Glutamatergic neuron (in vitro differentiated cells): Measurements from ENCODE around the gene TANC1. TPM values are rescaled to one million over a fixed set of nuclear protein-coding genes. Genes with fewer than 3 reads are reported as not detected.

Experiments used
- DNase-seq: peaks from one replicate; pipeline ENCODE4 v3.0.0; 2022
- H3K27ac Mint-ChIP-seq: one replicate; pipeline ENCODE4 v1.8.0; 2020; ENCODE audit warnings: mild to moderate bottlenecking, mixed read lengths, inconsistent platforms; ENCODE audit not compliant: unreplicated experiment
- H3K27me3 Mint-ChIP-seq: one replicate; pipeline ENCODE4 v1.8.0; 2020; ENCODE audit warnings: mild to moderate bottlenecking, moderate library complexity, mixed read lengths, inconsistent platforms; ENCODE audit not compliant: unreplicated experiment
- H3K36me3 Mint-ChIP-seq: one replicate; pipeline ENCODE4 v1.8.0; 2020; ENCODE audit warnings: mild to moderate bottlenecking, mixed read lengths, inconsistent platforms; ENCODE audit not compliant: unreplicated experiment
- H3K4me1 Mint-ChIP-seq: one replicate; pipeline ENCODE4 v1.8.0; 2020; ENCODE audit warnings: mild to moderate bottlenecking, low read depth, mixed read lengths, inconsistent platforms; ENCODE audit not compliant: unreplicated experiment
- H3K4me3 Mint-ChIP-seq: one replicate; pipeline ENCODE4 v1.8.0; 2020; ENCODE audit warnings: mild to moderate bottlenecking, mixed read lengths, inconsistent platforms; ENCODE audit not compliant: unreplicated experiment
- H3K9me3 Mint-ChIP-seq: one replicate; pipeline ENCODE4 v1.8.0; 2020; ENCODE audit warnings: mild to moderate bottlenecking, moderate library complexity, mixed read lengths, inconsistent platforms; ENCODE audit not compliant: unreplicated experiment
- total RNA-seq: library from RNA; stranded (reverse); fragmentation: NEBNext Ultra II Directional; extraction: Animal tissue kit (Norgen Biotek cat#: 25700); gene quantifications from one replicate; pipeline ENCODE4 v1.2.1, GENCODE V29; 2021; ENCODE audit not compliant: unreplicated experiment
- TF ChIP-seq, protein P1 (sequence below): fragments of 200-600 bp; sonication (generic); IDR thresholded peaks from one replicate; pipeline ENCODE4 v1.5.0; 2021; ENCODE audit not compliant: partially characterized antibody, unreplicated experiment

Gene TANC1
- total RNA-seq, 1 donor from 2014 or later = 14.9 TPM

DNA sequence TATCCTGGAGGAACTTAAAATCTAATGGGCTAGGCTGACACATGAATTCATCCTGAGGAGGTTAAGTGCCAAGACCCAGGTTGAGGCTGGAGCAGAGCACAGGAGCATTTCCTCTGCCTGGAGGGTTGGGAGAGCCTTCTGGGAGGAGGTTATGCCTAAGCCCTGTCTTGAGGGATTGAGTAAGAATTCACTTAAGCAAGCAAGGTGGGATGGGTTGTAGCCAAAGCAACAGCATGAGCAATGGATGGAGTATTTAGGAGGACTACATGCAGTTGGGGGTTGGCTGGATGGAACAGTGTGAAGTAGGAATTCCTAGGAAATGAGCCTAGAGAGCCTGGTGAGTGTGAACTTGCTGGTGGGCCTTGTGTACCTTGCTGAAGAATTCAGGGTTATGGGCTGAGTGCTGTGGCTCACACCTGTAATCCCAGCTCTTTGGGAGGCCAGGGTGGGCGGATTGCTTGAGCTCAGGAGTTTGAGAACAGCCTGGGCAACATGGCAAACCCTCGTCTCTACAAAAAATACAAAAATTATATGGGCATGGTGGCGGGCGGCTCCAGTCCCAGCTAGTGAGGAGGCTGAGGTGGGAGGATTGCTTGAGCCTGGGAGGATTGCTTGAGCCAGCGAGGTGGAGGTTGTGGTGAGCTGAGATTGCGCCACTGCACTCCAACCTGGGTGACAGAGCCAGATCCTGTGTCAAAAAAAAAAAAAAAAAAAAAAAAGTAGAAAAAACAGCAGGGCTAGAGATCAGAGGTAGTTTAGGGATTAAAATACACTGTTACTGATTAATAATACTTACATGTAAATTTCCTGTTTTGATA lies 22.2 kb downstream of the TANC1 start:
- TF ChIP-seq, protein P1, sequence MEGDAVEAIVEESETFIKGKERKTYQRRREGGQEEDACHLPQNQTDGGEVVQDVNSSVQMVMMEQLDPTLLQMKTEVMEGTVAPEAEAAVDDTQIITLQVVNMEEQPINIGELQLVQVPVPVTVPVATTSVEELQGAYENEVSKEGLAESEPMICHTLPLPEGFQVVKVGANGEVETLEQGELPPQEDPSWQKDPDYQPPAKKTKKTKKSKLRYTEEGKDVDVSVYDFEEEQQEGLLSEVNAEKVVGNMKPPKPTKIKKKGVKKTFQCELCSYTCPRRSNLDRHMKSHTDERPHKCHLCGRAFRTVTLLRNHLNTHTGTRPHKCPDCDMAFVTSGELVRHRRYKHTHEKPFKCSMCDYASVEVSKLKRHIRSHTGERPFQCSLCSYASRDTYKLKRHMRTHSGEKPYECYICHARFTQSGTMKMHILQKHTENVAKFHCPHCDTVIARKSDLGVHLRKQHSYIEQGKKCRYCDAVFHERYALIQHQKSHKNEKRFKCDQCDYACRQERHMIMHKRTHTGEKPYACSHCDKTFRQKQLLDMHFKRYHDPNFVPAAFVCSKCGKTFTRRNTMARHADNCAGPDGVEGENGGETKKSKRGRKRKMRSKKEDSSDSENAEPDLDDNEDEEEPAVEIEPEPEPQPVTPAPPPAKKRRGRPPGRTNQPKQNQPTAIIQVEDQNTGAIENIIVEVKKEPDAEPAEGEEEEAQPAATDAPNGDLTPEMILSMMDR = no peak
- no peak for DNase-seq
- no peaks in the 10 kb centered on the region for H3K27me3 Mint-ChIP-seq
- peaks cover 9% of the 10 kb centered on the region for H3K4me1 Mint-ChIP-seq
- no peaks in the 10 kb centered on the region for H3K9me3 Mint-ChIP-seq
- no peak overlapping the region for H3K4me3 Mint-ChIP-seq
- no peak overlapping the region for H3K27ac Mint-ChIP-seq
- no peaks in the 10 kb centered on the region for H3K36me3 Mint-ChIP-seq

DNA sequence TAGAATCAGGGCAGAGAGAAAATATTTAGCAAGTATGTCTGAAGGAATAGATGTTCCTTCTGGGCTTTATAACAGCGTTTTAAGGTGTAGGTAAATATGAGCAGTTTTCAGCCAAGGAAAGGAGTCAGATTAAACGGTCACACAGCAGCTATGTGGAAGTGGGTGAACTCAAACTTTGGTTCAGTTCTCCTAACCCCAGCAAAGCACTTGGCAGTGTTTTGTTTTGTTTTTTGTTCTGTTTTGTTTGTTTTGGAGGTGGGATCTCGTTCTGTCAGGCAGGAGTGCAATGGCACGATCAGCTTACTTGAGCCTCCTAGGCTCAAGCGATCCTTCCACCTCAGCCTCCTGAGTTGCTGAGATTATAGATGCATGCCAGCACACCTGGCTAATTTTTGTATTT lies 24.6 kb downstream of the TANC1 start:
- Mint-ChIP-seq H3K4me3 (no peak overlapping the region), H3K9me3 (no peaks in the 10 kb centered on the region), H3K27me3 (no peaks in the 10 kb centered on the region), H3K36me3 (no peaks in the 10 kb centered on the region), H3K27ac (no peak overlapping the region), H3K4me1 (peaks cover 8% of the 10 kb centered on the region)
- DNase-seq = no peak
- TF ChIP-seq, protein P1 = no peak

DNA sequence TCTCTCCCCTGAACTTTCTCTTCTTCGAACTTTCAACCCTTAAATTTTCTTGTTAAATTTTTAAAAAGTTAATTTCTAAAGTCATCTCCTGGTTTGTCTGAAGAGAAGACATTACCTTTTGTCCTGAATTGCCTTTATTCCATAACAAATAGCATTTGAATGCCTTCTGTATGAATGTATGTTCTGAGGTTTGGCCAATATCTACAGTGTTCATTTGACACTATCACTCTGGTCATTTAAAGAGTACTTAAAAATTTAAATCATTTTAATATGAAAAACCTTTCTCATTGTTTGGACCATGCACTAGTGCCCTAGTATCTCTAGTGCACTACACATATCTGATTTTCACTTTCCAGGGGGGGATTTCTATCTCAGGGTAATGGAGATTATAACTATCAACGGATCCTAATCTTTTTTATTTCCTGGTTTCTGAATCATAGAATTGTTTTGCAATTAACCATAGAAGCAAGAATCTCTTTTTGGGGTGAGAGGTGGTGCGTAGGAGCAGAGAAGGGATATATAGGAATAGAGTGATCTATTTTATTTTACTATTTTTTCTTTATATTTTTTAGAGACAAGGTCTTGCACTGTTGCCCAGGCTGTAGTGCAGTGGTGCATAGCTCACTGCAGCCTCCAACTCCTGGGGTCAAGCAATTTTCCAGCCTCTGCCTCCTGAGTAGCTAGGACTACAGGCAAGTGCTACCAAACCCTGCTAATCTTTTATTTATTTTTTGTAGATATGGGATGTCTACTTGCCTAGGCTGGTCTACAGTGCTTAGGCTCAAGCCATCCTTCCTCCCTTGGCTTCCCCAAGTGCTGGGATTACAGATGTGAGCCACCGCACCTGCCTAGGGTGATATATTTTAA lies 25.5 kb downstream of the TANC1 start:
- no peak for DNase-seq
- no peaks in the 10 kb centered on the region for H3K36me3 Mint-ChIP-seq
- H3K27me3 Mint-ChIP-seq = no peaks in the 10 kb centered on the region
- H3K4me1 Mint-ChIP-seq = peaks cover 17% of the 10 kb centered on the region
- H3K27ac Mint-ChIP-seq = no peak overlapping the region
- TF ChIP-seq, protein P1 = no peak
- H3K4me3 Mint-ChIP-seq = no peak overlapping the region
- H3K9me3 Mint-ChIP-seq = no peaks in the 10 kb centered on the region

DNA sequence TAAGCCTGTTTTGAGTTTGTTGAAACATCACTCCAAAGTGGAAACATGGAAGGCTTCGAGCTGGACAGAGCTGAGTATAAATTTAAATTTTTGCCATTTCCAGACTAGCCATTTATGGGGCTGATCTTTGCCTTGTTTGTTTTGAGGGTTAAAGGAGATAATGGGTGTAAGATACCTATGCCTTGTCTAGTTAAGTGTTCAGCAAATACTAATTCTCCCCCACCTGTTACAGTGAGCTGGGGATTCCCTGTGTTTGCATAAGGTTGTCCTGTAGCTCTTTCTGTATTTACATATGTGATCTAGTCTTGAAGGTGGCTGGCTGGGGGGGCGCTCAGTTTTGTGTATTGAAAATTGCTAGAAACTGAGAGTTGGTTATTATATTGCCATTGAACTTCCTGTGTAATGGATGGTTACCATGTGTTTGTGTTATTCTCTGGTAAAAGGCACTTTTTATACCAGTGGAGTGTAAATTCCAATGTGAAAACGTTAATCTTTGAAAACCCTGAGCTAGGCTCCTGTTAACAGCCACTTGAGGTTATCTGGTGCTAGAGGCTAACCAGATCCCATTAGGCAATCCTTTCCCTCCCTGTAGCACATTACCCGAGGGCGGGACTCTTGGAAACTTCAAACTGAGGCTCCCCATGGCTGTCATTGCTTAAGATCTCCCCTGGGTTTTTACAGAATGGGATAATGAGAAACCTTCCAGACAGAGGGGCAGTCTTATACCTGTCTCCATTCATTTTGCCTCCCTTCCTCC lies 26.7 kb downstream of the TANC1 start:
- H3K36me3 Mint-ChIP-seq = no peaks in the 10 kb centered on the region
- no peak overlapping the region for H3K27ac Mint-ChIP-seq
- H3K4me3 Mint-ChIP-seq = no peak overlapping the region
- TF ChIP-seq, protein P1 = no peak
- peaks cover 22% of the 10 kb centered on the region for H3K4me1 Mint-ChIP-seq
- H3K9me3 Mint-ChIP-seq = peaks cover 2% of the 10 kb centered on the region
- no peaks in the 10 kb centered on the region for H3K27me3 Mint-ChIP-seq
- DNase-seq = no peak
